Stimulated activated CD4-positive, alpha-beta T cell treated with anti-CD3 and anti-CD28 coated beads, Interleukin-2, amount 100 ng/mL, for 4 hours (primary cell): ENCODE measurements around the gene ALG12.
"Not testable (repeated sequence)": the region's sequence is repeated elsewhere in the genome, so short reads cannot be mapped to it uniquely, and the experiment has no call there.

ENCODE experiments used
- DNase-seq: peaks from one replicate; pipeline ENCODE4 v3.0.0-alpha.2; 2020; ENCODE audit warnings: low read depth

The ALG12 gene

DNA sequence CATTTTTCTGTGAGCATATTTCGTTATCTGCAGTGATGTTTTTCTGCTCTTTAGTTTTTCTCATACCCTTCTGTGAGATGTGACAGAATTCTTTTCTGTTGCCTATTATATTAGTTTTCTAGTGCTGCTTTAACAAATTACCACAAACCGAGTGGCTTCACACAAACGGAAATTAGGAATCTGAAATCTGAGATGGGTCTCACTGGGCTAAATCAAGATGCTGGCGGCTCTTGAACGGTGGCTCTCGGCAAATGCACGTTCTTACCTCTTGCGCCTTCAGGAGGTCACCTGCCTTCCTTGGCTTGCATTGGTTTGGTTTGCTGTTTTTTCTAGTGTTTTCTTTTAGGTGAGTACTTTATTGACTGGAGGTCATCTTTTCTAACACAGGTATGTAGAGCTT, 51.6 kb downstream of the ALG12 start:
- DNase-seq = no peak

DNA sequence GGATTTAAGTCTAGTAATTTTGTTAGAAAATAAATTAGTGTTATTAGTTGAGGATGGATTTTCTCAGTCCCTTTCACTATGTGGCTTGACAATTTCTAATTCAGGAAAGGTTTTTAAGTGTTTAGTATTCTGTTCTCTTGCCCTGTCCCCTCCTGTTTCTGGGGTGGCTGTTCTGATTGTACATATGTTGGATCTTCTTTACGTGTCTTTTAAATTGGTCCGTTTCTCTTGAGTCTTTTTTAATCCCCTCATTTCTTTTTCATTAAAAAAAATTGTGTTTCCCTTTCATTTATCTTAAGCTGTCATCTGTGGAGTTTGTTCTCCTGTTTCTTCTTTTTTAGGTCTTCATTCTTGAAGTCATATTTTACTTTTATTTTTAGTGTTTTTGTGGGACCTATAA, 52.1 kb downstream of the ALG12 start:
- no peak for DNase-seq

DNA sequence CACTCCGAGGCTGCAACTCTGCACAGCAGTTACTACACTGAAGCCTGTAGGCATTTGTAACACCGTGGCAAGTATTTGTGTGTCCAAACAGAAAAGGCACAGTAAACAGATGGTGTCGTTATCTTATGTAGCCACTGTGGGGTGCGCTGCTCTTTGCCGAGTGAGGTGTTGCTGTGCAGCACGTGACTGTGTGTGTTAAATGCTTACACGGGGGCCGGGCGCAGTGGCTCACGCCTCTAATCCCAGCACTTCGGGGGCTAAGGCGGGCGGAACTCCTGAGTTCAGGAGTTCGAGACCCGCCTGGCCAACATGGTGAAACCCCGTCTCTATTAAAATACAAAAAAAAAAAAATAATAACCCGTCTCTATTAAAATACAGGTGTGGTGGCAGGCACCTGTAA, 53.1 kb downstream of the ALG12 start:
- DNase-seq = no peak

DNA sequence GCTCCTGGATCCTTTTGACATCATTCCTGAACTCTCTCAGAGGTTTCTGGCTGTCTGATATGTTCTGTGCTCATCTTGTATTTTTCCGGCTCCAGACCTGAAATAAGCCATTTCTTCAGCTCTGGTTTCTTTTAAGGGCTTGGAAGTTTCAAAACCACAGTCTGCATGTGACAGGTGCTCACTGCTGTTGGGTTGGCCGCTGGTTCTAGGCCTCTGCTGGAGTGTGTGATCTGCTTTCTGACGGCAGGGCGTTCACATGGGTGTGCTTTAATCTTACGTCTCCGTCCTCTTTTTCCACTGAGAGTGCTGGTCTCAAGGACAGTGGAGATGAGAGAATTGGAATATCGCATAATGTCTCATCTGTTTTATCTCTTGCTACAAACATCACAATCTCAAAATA, 54.3 kb downstream of the ALG12 start:
- DNase-seq = no peak

DNA sequence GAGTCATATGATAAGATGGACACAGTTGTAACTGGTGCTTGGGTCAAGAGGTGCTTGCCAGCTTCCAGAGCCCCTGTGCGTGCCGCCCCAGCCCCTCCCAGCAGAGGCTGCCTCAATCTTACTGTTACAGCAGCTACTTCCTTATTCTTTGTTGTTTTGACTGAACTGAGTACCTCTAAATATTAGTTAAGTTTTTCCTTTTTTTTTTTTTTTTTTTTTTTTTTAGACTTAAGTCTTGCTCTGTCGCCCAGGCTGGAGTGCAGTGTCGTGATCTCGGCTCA, 55.8 kb downstream of the ALG12 start:
- DNase-seq = no peak

DNA sequence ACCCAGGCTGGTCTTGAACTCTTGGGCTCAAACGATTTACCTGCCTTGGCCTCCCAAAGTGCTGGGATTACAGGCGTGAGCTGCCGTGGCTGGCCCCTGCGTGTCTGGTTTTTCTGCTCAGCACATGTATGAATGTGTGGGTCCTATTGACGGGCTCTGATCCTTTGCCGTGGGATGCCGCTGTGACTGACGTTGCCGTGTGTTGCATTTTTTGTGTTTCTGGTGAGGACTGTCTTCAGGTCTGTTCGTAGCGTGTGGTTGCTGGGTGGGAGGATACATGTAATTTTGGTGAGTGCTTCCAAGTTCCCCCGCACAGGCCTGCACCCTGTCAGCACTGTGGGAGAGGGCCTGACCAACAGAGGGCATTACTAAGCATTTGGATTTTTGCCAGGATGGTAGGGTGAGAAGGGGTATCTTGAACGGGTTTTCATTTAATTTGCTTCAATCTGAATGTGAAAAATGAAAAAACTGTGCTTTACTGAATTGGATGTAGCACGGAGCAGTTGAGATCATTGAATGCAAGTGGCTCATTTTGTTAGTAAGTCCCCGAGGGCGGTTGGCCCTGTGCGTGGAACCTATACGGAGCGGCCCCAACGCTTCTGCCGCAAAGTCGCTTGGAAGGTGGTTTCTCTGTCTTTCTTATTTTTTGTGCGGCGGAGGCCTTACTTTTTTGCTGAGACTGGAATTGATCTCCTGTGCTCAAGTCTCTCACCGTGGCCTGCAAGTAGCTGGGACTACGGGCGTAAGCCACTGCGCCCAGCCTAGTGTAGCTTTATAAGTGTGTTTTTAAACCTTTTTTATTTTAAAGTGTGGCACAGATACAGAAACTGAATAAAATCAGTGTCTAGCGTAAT, 56.4 kb downstream of the ALG12 start:
- DNase-seq = no peak

DNA sequence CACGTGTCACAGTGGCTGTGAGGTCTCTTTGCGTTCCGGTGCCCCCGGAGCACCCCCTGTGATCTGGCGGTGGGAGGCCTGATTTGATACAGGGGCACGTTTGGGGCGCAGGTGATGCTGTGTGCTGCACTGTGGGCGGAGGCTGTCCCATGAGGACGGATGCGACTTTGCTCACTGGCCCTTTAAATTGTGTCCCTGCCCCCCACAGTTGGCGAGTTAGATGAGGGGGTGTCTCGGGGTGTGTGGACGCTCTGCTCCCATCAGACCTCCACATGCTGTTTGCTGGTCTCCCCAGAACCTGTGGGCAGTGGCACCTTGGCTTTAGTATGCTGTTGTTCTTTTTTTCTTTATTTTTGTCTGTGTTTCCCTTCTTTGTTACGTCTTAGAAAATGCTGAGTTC, 59.4 kb downstream of the ALG12 start:
- no peak for DNase-seq

DNA sequence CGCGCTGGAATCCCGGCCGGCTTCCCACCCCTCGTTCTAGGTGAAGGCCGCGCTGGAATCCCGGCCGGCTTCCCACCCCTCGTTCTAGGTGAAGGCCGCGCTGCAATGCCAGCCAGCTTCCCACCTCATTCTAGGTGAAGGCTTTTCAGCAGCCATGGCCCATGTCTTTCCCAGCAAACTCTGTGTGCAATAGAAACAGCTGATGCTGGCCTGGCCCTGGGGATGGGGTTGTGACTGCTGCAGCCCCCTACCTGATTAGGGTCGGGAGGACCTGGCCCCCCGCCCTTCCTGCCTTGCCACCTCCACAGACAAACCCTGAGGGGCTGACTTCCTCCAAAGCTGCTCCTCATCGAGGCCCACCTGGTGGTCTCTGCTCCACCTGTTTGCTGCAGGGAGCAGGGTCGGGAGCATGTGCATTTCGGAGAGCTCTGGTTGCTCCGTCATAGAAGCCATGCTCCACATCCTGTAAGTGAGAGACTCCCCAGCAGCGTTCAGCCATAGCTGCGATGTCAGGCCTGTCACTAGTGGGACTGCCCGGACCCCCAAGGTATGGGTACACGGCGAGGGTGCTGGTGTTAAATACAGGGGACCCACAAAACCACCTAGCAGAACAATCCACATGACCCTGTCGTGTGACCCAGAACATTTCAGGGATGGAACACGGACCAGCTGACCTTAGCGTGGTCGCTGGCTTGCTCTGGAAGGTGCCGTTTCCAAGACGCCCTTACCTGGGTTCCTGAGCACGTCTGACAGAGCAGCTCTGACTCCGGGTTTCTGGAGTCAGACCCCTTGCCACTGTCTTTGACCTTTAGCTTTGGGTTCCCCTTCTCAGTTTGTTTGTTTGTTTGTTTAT, 61.2 kb downstream of the ALG12 start:
- no peak for DNase-seq

DNA sequence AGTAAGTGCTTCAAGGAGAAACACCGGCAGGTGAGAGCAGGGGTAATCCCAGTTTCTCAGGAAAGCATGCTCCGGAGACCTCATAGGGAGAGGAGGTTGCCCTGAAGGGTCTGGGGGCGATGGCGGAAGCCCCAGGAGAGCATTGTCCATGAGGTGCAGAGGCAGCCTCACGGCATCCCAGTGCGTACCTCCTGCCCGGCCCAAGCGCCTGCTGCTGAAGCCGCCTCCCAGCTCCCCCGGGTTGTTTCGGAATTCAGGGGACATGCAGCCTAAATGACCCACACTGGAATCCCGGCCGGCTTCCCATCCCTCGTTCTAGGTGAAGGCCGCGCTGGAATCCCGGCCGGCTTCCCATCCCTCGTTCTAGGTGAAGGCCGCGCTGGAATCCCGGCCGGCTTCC, 61.9 kb downstream of the ALG12 start:
- no peak for DNase-seq

DNA sequence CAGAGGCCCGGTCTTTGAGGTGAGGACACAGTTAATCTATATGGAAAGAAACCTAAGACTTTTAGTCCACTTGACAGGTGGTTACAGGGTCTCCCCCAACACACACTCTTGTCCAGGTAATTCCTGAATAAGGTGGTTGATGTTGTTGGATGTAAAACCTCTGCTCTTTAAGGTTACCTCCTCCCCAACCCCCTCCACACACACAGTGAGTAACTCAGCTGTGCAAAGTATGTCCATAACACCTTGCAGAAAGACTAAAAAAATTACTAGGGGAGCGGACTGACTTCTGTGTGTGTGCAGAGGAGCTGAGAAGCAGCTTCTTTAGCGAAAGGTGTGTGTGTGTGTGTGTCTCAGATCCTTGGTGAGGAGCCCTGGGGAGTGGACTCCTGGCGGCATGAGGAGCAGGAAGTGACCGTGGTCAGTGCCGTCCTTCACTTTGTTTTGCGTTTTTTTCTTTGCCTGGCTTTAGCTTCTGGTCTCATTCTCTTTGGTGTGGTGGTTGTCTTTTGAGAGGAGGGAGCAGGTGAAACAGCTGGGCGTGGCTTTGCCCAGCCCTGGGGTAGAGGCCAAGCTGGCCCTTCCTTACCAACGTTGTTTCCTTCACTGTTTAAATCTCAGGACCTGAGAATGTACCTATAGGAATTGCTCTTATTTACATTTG, 62.9 kb downstream of the ALG12 start:
- DNase-seq = no peak

DNA sequence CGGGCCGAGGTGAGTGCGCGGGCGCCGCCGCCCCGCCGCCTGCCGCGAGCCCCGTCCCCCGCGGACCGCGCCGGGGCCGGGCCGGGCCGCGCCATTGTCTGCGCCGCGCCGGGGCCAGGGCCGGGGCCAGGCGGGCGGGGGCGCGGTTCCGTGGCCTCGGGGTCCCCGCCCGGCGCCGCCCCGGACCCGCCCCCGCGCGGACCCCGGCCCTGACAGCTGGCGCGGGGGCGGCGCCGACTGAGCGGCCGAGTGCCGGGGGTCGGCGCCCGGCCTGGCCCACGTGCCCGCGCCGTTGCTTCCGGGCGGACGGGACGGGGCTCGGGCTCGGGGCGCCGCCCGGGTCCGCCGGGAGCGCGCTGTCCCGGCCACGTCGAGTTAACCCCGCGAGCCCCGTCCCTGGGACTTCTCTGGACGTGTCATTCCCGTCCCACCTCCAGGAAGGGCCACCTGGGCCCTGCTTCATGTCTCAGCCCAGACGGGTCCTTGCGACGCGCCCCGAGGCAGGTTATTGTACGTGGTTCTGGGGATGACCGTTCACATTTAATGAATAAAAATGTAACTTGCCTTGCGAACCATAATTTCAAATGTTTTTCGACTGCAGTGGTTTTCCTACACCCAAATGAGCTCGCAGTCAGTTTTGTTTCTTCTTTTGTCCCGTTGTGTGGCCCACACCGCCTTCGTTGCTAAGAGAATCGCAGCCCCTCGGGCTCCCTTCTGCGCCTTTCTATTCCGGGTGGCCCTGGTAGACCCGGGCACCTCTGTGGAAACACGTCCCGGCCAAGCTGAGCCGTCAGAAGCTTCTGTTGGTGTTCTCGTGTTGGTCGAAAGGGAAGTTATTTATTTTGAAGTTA, 64.0 kb downstream of the ALG12 start:
- no peak for DNase-seq

DNA sequence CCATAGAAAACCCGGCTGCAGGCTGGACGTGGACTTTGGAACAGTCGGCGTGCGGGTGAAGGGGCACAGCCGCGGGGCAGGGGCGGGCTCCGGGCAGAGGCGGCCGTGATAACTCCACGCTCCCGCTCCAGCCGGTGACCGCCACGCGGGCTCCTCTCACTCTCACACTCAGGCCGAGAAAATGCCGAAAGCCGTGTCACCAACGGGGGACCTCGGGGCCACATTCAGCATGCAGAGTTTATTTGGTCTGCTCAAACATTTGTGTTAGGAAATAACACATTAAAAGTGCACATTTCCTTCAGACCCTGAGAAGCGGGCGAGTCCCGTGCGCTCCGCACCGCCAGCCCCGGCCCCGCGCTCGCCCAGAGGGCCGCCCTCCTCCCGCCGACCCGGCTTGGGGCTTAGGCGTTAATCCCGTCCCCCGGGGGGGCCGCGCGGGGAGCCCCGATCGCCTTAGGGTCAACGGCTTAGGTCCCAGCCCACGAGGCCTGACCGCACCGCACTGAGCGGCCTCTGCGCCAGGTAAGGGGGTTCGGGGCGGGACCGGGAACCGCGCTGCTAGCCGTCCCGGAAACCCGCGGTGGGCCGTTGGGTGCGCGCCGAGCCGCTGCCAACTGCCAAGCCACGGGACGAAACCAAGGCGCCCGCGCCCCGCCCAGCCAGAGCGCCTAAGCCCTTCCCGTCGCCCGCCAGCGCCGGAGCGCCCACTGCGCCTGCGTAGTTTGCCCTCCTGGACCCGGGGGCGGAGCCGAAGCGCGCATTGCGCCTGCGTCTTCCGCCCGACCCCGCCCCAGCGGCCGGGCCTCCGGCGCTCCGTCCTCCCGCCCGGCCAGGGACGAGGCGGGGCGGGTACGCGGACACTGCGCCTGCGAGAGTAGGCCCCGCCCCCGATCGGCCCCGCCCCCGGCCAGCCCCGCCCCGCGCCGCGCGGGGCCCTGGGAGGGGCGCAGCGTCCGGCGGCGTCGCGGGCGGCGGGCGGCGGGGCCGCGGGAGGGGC, 65.0 kb downstream of the ALG12 start, which contains the start of gene ZBED4:
TSS of gene ZBED4 (plus strand) at position 947 of the 997 bp plus-strand sequence. CDS start 29,819 bp downstream, outside the sequence.
- DNase-seq = peak; percentile 96

DNA sequence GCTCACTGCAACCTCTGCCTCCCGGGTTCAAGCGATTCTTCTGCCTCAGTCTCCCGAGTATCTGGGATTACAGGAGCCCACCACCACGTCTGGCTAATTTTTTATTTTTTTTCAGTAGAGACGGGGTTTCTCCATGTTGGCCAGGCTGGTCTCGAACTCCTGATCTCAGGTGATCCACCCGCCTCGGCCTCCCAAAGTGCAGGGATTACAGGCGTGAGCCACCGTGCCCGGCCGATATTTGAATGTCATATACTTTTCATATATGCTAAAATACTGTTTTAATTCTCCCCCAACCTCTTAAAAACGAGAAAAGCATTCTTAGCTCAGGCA, 65.7 kb downstream of the ALG12 start:
- not testable (repeated sequence) for DNase-seq

DNA sequence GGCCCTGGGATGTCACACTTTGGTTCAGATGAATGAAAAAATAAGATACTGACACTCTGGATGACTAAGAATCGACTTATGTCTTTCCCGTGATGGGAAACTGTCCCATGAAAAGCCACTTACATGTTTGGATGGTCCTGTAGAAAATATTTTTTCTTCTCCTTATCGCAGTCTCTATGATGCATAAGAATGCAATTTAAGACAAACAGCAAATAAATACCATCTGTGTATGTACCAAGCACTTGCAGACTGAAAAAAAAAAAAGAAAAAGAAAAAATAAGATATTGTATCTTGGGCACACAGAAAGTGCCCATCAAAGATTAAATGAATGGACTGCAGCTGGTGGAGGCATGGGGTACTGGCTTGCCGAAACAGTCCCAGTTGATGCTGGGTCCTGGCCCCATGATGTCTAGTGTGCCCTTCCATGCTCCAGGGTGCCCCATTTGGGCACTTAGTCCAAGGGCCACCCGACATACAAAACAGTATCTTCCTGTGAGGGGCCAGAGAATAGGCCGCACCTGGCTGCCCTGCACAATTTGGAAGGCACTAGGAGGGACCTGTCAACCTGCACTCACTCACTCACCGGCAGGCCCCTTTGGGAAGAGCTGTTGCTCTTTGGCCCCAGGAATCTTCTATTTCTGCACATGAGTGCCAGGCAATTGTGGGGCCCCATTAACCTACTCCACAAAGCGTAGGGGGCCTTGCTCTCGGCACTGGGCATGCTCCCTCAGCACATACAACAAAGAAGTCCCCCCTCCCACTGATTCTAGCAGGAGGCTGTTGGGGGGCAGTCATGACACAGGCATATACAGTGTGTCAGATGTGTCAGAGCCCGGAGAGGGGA, 67.1 kb downstream of the ALG12 start:
- no peak for DNase-seq
